B cell (primary cell): ENCODE results near the gene ADRA1B.

Experiments
- CTCF ChIP-seq: fragments of 200-600 bp; IDR thresholded peaks from one replicate; pipeline ENCODE4 v1.8.0; 2022; ENCODE audit warnings: antibody characterized with exemption, mild to moderate bottlenecking
- EZH2 ChIP-seq: IDR thresholded peaks from 2 replicates; pipeline ENCODE4 v1.6.1; 2012; ENCODE audit warnings: borderline replicate concordance, low read depth, mild to moderate bottlenecking, moderate library complexity, low read length; ENCODE audit not compliant: insufficient read depth, poor library complexity, severe bottlenecking

GRCh38 chr5:159951387-159951786, 35.1 kb downstream of the ADRA1B start:
- TF ChIP-seq CTCF (peak; percentile 36), EZH2 (no peak)
